NCI-H1092 treated with DMSO at 0.1 percent for 48 hours (cell line): ENCODE data around the gene SLC6A19.
A peak's percentile ranks its signal among the peaks of the same experiment; 100 is the strongest.
"Not testable (repeated sequence)": the region's sequence is repeated elsewhere in the genome, so short reads cannot be mapped to it uniquely, and the experiment has no call there.

Source experiments
- DNase-seq: peaks from one replicate; lab custom pipeline; 2025; lab: John Stamatoyannopoulos, UW

The SLC6A19 gene

DNA sequence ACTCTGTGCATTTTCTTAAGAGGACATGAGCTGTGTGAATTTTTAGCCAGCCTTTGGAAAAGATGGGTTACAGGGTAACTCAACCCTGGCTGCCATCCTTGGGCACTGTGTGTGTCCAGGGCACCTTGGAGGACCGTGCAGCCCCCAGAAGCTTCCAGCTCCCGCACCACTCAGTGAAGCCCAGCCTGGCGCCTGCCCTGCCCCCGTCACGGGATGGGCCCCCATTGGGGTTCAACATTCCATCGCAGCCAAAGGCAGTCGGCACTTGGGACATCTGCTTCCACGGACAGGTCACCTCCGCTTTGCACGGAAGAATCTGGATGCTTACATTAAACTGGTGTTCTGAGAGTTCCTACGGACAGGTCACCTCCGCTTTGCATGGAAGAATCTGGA lies 21.9 kb downstream of the SLC6A19 start:
- DNase-seq, result no peak

- DNase-seq, result no peak
These were observed 23.2 kb downstream of the SLC6A19 start for GRCh38 chr5:1224631-1225030.

- DNase-seq, result no peak
These were observed 23.7 kb downstream of the SLC6A19 start, which contains the start of gene SLC6A18 for GRCh38 chr5:1225081-1225480. TSS of gene SLC6A18 (plus strand) at chr5:1225381. CDS start at chr5:1225478, 97 bp downstream.

DNA sequence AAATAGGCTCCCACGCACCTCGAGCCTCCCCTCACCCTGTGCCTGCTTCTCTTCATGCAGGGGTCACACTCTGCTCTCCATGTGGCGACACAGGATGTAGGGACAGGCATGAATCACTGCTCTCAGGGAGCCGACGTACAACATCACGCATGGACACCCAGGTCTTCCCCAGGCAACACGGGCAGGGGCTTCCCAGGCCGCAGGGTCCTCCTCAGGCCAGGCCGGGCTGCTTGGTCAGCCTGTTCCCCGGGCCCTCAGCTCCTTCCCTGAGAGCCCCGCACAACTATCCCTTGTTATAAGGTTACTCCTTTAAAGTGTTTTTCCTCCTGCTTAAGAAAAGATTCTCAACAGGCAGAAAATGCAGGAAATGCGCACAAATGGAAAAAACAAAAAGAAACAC lies 24.8 kb downstream of the SLC6A19 start:
- DNase-seq, result no peak

DNA sequence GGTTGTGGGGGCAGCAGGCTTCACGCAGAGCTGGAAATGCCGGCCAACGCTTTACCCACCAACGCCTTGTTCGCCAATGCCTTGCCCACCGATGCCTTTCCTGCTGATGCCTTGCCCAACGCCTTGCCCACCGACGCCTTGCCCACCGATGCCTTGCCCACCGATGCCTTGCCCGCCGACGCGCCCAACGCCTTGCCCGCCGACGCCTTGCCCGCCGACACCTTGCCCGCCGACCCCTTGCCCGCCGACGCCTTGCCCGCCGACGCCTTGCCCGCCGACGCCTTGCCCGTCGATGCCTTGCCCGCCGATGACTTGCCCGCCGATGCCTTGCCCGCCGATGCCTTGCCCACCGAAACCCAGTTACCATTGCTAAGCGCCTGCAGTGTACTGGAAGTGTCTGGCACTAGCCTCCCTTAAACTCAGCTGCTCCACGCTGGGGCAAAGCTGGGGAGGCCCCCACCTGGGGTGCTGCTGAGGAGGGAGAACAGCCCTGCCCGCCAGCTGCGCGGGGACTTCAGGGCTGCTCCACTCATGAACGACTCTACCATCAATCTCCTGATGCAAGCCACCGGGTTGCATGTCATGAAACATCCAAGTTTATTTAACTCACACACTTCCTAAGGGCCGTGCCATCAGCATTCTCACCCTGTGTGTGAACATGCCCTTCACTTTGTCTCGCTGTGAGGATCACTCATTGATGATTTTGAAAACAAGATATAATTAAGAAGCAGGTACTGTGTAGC lies 25.6 kb downstream of the SLC6A19 start:
- DNase-seq, result no peak

GRCh38 chr5:1227667-1228066 lies 26.3 kb downstream of the SLC6A19 start:
- peak; percentile 88 for DNase-seq

- peak; percentile 74 for DNase-seq
These were observed 26.7 kb downstream of the SLC6A19 start for GRCh38 chr5:1228120-1228519.

GRCh38 chr5:1229023-1229422 lies 27.6 kb downstream of the SLC6A19 start:
- DNase-seq, result not testable (repeated sequence)

DNA sequence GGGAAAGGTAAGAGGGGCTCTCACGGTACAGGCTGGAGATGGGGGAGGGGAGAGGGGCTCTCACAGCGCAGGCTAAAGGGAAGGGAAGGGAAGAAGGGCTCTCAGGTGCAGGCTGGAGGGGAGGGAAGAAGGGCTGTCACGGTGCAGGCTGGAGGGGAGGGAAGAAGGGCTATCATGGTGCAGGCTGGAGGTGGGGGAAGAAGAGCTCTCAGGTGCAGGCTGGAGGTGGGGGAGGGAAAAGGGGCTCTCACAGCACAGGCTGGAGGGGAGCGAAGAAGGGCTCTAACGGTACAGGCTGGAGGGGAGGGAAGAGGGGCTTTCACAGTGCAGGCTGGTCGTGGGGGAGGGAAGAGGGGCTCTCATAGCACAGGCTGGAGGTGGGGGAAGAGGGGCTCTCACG lies 28.4 kb downstream of the SLC6A19 start:
- DNase-seq, result no peak

DNA sequence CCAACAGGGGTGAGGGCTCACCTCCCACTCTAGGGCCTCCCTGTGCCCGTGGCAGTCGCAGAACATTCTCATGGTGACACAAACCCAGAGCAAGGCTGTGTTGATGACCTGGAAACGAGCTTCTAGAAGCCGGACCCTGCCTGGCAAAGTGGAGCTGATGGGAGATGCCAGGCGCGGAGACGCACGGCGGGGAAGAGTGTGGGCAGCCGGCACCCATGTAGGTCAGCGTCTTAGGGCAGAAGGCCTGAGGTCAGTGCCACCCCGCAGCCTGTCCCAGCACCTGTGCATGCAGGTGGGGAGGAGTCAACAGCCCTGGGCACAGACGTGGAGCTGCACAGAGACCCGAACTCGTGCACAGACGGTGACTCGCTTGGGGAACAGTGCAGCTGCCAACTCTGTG lies 29.2 kb downstream of the SLC6A19 start:
- DNase-seq, result no peak

DNA sequence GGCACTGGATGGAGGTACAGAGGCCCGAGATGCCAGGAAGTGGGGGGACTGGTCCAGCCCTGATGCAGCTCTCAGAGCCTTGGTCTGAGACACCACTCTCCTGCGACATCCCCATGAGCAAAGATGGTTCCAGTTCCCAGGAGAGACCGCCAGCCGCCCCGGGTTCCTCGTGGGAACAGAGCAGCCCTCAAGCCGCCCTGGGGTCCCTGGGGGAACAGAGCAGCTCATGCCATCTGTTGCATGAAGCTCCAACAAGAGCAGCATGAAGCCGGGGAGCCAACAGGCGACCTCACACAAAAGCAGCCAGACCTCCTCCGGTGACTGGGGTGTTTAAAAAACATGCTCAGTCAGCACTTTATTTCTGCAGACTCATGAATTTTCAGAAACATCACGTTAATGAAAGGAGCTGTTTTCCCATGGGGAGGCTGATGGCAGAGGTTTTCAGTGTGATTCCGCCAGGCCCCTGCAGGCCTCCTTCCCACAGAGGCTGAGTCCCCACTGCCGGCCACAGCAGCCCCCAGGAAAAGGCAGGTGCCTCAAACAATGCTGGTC lies 30.0 kb downstream of the SLC6A19 start:
- DNase-seq, result no peak

DNA sequence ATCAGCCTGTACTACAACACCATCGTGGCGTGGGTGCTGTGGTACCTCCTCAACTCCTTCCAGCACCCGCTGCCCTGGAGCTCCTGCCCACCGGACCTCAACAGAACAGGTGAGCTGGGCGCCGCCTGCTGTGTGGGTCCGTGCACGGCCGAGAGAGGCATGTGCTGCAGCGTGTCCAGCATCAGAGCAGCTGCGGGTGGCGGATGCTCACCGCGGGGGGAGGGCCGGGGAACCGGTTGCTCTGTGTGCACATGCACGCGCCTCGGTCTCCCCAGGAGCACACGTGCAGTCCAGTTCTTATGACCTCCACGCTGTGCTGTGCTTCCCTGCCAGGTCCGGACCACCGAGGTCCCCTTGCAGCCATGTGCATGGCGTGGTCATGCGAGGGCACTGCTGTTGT lies 31.4 kb downstream of the SLC6A19 start:
- DNase-seq, result no peak

DNA sequence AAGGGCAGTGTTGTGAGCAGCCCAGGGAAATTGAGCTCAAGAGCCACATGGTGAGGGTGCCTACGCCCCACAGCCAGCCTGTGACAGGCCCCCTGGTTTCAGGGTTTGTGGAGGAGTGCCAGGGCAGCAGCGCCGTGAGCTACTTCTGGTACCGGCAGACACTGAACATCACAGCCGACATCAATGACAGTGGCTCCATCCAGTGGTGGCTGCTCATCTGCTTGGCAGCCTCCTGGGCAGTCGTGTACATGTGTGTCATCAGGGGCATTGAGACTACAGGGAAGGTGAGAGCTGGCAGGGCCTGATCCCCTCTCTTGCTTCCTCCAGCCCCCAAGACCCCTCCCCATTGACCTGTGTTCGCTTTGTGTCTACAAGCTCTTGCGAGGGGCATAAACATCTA lies 34.0 kb downstream of the SLC6A19 start:
- no peak for DNase-seq

- DNase-seq, result no peak
These were observed 34.4 kb downstream of the SLC6A19 start for GRCh38 chr5:1235838-1236237.

DNA sequence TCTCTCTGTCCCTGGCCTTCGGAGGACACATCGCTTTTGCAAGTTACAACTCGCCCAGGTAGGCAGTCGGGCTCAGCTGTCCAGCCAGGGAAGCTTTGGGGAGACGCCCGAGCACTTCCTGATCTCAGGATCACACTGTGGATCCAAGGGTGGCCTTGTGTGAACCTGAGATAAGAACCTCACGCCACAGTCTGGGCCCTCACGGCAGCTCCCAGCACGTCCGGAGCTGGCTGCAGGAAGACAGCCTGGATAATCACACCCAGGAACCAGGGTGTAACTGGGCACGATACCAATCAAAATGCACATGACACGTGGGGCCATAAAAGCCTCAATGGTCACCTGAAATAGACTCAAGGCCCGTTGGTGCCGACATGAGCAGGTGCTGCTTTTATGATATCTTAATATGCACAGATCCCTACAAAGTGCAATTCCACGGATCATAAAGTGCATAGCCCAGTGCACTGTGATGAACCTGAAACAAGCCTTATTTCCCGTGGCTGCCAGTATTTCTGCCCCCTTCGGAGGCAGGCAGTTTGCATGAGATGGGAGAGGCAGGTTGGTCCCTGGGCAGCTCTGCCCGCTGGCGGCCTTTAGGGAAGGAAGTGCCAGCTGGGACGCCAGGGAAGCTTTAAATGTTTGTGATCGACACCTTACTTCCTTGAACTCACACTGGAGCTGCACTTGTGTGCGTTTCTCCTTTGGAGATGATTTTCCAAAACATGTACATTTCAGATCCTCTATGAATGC lies 38.3 kb downstream of the SLC6A19 start:
- peak; percentile 43 for DNase-seq

GRCh38 chr5:1240496-1241260 lies 39.3 kb downstream of the SLC6A19 start:
- DNase-seq, result no peak

DNA sequence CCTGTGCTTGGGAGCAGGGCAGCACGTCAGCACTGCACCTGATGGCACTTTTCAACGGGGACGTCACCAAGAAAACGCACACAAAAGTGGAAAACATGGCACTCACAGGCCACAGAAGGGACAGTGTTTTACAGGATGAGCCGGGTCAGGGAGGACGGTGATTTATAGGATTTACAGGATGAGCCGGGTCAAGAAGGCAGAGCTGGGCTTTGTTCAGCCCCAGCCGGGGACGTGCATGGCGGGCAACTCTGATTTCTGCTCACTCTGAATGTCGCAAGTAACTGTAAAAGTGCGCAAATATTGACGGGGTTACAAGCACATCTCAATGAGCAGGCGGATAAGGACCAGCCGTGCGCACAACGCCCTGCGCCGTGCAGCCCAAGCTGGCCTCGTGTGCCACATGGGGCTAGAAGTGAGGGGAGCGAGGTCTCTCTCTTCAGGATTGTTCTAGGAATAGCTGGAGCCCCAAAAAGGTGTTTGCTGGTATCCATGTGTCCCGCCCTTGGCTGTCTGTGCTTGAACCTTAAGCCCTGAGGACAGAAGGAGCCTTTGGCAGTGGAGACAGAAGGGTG lies 40.2 kb downstream of the SLC6A19 start:
- DNase-seq, result no peak

DNA sequence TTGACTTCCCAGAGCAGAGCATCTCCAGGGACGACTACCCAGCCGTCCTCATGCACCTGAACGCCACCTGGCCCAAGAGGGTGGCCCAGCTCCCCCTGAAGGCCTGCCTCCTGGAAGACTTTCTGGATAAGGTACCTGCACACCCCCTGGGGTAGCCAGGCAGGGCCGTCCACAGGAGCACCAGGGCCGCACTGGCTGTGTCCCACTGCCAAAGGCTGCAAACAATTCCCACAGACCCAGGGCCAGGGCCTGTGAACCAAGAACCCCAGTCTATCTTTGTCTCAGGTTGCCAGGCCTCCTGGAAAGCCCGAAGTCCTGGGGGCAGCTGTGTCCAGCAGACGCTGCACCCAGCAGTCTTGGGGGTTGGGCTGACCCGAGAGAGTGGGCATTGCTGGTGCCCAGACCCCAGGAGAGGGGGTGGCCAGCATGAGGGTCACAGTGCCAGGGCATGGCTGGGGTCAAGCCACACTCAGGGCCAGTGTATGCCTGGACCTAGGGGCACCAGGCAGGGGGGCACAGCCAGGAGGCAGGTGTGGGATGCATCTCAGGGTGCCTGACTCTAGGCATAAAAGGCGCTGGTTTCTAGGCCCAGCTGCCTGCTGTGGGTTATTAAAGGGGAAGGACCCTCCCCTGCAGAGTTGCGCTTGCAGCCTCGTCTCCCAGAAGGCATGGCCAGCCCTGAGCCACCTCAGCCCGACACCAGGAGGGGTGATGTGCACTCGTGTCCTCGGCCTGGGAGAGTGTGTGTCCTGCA lies 41.5 kb downstream of the SLC6A19 start:
- no peak for DNase-seq

DNA sequence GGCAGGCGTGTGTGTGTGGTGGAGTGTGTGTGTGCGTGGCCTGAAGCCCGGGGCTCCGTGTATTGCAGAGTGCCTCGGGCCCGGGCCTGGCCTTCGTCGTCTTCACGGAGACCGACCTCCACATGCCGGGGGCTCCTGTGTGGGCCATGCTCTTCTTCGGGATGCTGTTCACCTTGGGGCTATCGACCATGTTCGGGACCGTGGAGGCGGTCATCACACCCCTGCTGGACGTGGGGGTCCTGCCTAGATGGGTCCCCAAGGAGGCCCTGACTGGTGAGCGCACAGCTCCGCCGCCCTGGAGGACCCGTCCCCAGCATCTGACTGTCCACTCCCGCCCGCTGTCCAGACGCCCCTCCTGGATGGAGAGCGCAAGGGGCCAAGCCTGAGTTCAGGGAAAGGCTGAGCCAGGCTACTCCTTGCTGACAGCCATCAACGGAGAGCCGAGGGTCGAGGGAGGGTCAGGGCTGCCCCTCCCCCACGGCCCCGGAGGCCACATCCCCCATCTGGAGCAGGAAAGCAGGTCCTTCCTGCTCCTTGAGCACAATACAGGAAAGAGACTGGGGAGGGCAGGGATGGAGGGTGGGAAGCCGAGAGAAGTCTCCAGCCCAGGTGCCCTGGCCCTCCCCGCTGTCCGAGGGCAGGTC lies 42.2 kb downstream of the SLC6A19 start:
- DNase-seq, result no peak

GRCh38 chr5:1244255-1244654 lies 42.9 kb downstream of the SLC6A19 start:
- no peak for DNase-seq

DNA sequence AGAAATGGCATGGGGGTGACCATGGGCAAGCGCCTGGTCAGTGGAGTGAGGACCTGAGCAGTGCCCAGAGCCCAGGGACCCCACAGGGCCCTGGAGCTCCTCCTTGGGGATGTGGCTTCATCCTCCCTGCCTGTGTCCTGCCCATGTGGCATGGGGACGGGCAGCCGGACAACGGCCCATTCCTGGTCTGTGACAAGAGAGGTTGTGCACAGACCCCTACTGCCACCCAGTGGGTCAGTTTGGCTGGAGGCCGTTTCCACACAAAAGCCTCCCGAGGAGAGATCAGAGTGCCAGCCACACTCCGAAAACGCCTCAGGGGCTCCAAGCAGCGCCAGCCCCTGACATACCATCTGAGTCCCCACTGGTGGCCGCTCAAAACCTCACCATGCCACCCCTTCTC lies 43.6 kb downstream of the SLC6A19 start:
- peak; percentile 10 for DNase-seq
